HG03469 (cell line): ENCODE data around the gene PDCD6IP.

Source experiments
- ATAC-seq: cut with Tn5 transposase; IDR thresholded peaks from one replicate; pipeline ENCODE4 v1.9.1; 2021; ENCODE audit warnings: mild to moderate bottlenecking, moderate library complexity, moderate number of reproducible peaks; ENCODE audit not compliant: unreplicated experiment

PDCD6IP gene

DNA sequence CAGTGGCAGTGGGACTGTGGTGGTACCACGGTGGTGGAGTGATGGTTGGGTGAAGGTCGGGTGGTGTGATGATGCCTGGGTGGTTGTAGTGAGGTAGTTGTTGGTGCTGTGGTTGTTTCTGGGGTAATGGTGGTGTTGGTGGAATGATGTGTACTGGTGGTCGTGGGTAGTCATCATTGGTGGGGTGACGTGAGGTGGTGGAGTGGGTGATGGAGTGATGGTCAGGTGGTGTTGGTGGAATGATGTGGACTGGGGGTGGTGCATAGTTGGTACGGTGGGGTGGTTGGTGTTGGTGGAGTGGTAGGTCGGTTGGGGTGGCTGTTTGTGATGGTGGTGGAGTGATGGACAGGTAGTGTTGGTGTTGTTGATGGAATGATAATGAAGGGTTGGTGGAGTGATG lies 87.1 kb downstream of the PDCD6IP start:
- ATAC-seq, result no peak

DNA sequence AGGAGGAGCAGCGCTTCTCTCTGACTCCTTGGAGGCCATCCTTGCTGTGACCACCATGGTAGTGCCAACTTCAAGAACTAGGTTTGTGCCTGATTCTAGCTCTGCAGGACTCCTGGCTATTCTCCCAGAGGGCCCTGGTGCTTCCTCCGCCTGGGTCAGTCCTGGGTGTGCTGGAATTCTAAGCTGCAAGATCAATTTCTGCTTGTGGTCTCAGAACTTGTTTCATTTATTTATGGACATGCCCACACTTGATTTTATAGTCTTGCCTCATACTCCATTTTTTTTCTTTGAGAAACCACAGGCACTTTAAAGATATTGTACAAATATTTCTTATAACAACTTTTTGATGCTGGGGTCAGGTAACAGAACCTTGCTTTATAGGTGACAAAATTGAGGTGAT lies 87.6 kb downstream of the PDCD6IP start:
- no peak for ATAC-seq

DNA sequence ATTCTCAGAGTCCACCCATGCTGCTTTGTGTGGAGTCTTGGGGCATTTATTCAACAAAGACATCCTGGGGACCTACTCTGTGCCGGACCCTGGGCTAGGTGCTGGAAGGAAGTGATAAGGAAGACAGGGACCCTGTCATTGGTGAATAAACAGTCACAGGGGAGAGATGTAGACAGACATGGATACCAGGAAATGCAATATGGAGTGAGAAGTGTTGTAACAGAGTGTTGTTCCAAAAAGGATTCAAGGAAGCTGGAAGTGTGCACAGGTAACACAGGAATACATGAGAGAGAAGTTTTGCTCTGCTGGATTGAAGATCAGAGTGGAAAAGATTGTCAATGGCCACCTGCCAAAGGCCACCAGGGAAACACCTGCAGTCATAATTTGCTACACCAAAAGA lies 89.0 kb downstream of the PDCD6IP start:
- ATAC-seq, result no peak

DNA sequence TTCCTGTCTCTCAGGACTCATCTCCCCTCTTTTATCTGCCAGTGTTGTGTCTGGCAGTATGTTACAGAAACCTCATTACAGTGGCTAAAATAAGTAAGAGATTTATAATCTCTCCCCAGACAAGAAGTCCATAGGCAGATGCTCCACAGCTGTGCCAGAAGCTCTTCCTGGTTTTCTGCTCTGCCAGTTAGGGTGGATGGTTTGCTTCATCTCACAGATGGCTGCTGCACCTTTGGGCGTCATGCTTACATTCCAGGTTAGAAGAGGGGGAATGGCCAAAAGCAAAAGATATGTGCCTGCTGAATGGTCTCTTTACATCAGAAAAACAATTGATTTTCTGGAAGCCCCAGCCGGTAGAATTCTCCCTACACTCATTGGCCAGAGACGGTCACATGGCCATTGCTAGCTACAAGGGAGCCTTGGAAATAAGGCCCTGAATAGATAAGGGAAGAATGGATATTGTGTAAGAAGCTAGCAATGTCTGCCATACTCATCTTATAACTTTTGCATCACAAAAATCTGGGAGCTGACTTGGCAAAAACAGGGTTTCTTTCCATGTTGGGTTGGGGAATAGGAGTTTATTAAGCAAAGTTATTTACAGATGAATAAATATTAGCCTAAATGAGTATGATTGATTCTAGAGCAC lies 91.1 kb downstream of the PDCD6IP start:
- no peak for ATAC-seq

DNA sequence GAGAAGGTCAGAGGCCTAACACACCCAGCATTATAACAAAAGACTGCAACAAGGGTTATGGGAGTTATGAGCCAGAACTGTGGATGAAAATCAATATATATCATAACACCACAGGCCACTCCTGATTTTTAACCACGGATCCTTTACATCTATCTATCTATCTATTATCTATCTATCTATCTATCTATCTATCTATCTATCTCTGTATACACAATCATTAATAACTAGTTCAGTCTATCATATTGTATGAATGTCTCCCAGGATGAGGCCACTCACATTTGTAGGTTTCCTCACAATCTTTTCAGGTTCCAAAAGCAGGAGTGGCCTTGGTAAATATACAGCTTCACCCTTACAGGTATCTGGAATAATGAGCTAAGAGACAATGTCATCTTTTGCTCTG lies 94.2 kb downstream of the PDCD6IP start:
- ATAC-seq, result no peak

GRCh38 chr3:33895658-33896057 lies 97.2 kb downstream of the PDCD6IP start:
- ATAC-seq, result no peak

DNA sequence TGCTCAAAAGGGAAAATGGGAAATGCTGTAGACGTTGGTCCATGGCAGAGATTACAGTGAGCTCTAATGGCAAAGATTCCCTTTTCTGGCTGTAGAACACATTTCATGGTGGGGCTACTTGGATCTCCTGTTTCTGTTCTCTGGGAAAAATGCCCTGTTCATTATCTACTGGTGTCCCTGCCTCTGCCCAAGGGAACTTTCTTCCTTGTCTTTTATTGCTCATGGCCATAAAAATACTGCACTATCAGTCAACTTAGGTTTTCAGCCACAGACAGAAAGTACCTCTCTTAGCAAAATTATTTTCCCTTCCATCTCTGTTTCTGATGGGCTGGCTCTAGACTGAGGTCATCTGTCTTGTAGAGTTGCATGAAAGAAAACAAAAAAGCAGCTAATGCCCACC lies 98.9 kb downstream of the PDCD6IP start:
- no peak for ATAC-seq

GRCh38 chr3:33898901-33899300 lies 100.5 kb downstream of the PDCD6IP start:
- ATAC-seq, result no peak

DNA sequence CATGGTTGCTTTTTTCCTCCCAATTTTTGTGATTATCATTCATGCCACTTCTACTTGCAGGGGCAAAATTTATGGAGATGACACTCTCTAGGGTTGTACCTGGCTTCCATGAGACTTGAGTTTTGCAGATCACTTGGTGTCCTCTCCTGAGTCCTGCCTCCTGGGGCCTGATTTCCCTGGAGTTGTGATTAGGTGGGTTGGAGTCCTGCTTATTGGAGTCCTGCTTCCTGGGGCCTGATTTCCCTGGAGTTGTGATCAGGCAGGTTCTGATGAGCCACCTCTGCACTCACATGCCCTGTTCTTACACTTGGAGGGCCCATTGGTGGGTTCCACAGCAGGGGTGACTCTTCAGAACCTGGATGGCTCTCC lies 102.0 kb downstream of the PDCD6IP start:
- no peak for ATAC-seq

- no peak for ATAC-seq
These were observed 102.5 kb downstream of the PDCD6IP start for GRCh38 chr3:33900809-33901505.

DNA sequence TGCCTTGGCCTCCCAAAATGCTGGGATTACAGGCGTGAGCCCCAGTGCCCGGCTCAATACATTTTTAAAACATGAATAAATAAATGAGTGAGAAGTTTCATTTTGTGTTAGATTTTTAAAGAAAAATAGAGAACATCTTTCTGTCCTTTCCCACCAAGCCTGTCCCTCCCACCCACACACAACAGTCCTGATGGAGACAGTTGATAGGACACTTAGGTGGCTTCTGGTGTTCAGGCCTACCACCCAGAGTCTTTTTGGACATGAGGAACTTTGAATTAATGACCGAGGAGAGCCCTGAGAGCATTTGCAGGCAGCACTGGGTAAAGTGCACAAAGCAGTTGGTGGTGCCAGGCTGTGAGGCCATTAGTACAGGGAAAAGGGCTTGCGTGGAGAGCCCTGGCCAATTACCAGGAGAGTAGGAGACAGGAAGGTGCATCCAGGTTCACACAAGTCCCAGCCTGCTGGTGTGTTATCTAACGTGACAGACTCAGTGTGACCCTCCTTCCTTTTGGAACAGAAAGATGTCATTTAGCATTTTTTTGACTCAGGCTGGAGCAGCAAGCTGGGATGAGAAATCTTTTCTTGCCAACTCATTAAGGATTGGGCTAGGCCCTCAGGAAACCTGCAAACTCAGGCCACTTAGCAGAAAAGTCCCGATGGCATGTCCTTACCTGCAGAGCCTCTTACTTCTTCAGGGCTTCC lies 103.6 kb downstream of the PDCD6IP start:
- no peak for ATAC-seq

DNA sequence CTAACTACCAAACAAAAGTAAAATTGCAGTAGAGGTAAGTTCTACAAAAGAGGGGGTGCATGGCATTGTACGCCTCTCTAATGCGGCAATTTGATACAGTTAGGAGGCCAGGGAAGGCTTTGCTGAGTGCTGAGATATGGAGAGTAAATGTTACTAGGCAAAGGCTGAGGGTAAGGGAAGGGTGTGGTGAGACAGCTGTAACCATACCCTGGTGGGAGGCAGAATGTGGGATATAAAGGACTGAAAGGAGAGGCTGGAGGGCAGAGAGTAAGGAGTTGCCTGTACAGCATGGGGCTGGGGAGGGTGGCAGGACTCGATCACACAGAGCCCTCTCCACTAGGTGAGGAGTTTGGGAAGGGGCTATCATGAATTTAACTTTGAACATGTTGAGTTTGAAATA lies 106.3 kb downstream of the PDCD6IP start:
- ATAC-seq, result no peak

DNA sequence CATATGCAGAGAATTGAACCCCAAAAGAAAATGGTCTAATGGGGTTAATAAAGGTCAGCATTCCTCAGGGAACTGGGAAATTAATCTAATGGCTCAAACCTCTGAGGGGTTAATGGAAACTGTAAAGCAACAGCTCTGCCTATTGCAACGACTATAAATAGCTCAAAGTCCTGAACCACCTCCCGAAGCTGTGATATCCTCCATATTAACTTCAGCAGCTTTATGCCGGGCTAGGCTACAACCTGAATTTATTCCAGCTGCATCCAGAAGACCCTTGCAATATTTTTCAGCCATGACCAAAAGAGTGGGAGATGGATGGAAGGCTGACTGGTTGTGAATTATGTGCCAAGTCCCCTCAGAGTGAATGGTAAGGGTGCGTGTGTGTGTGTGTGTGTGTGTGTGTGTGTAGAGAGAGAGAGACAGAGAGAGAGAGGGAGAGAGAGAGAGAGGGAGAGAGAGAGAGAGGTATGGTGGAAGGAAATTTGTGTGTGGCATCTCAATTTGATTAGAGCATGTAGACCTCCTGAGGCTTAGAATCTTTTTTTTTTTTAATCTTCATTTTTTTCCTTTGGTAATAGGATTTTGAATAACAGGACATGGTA lies 109.9 kb downstream of the PDCD6IP start:
- no peak for ATAC-seq

DNA sequence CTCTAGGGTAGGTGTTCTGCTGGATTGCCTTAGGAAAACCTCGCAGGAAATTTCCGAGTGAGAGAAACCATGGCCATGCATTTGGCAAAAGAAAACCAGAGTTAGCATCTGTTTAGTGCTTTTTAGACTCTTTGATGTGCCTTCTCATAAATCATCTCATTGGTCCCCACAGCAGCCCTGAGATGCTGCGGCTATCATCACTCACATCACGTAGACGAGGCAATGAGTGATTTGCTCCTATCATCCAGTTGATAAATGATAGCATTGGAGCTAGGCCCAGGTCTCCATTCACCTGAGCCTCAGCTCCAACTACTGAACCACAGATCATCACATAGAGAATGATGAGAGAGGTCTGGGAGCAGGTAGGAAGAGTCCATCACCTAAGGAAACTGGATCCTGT lies 111.1 kb downstream of the PDCD6IP start:
- no peak for ATAC-seq

GRCh38 chr3:33910031-33910430 lies 111.6 kb downstream of the PDCD6IP start:
- ATAC-seq, result no peak

DNA sequence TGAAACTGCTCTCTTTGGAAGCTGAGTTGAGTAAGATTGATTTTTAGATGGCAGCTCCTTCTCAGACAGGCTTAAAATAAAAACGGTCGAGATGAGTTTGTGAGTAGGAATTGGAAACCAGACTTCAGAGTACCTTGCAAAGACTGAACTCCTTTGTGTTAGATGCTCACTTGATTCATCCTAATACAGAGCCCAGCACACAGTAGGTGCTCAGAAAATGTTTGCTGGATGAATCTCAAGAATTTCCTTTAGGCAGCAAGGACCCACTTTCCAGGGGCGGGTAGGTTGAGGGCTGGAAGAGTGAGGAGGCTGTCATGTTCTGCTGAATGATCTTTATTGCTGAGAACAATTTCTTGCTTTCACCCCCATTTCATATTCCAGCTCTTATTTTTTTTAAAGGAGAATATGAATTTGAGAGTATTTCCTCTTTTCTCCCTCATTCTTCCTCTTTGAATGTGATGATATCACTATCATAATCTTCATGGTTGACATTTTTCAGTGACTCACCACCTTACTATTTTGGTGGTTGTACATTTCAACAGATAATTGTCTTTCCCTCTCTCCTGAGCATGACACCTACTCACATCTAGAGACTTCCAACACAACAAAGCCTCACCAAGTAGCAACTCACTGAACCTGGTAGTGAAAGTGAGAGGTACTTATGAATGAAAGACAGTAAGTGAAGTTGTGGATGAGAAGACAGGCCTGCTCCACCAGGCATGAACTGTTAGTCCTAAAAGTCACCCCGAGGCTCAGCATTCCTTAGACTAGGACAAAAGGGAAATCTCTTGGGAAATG lies 113.3 kb downstream of the PDCD6IP start:
- ATAC-seq, result no peak

DNA sequence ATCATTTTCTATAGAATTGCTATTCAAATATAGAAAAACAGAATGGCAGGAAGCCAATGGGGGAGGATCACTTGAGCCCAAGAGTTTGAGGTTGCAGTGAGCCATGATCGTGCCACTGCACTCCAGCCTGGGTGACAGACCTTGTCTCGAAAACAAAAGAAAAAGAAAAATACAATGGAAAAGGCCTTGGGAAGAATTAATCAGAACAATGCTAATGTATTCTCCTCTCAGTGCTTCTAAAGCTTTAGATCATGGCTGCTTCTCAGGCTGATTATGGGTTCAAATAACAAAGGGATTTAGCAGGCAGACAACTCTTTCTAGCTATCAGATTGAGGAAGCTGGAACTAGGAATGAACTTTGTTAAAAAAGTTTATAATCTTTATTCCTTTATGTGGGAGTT lies 115.8 kb downstream of the PDCD6IP start:
- no peak for ATAC-seq

- ATAC-seq, result no peak
These were observed 116.4 kb downstream of the PDCD6IP start for GRCh38 chr3:33914731-33915379.

DNA sequence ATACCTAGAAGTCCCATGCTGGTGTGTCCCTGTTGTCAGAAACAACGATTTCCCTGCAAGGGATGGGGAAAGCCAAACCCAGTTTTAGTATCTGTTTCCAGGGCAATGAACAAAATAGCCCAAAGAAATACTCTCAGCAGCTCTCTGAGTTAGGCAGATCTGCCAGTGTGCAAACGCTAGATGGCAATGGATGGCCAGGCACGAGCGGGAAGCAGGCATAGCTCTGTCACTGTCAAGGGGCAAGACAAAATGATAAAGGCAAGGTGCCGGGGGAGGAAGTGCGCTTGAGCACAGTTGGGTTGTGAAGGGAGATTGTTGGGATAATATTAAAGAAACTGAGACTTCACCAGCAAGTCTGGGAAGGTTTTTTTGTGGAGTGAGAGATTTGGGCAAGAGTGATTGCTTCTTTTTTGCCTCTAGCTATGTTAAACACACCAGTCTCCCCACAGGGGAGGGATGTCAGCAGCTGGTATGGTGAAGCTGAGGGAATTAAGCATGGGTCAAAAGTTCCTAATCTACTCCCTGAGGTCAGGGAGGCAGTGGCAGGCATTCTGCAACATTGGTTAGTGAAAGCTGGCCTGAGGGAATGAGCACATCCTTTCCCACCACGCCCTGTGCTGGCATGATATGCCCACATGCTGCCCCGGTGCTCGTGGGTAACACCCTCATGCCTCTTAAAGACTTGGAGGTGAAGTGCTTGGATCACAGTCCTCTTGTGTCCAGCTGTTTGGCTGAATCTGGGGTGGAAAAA lies 117.5 kb downstream of the PDCD6IP start:
- peak; percentile 79 for ATAC-seq
